Stimulated activated CD4-positive, alpha-beta T cell treated with anti-CD3 and anti-CD28 coated beads, Interleukin-2, amount 100 ng/mL, for 4 hours (primary cell): ENCODE measurements around the gene PTCH1.

Experiments
- DNase-seq: peaks from one replicate; pipeline ENCODE4 v3.0.0-alpha.2; 2020; ENCODE audit warnings: low read depth

The PTCH1 gene

GRCh38 chr9:95498641-95499040 is 18.1 kb downstream of the PTCH1 start:
- no peak for DNase-seq

GRCh38 chr9:95497772-95498171 is 19.0 kb downstream of the PTCH1 start:
- DNase-seq: no peak

- no peak for DNase-seq
Measured at GRCh38 chr9:95496687-95497086, 20.1 kb downstream of the PTCH1 start.

- no peak for DNase-seq
Measured at GRCh38 chr9:95495961-95496360, 20.8 kb downstream of the PTCH1 start.

GRCh38 chr9:95495529-95495928 is 21.2 kb downstream of the PTCH1 start:
- DNase-seq: no peak

GRCh38 chr9:95494416-95495371 is 22.1 kb downstream of the PTCH1 start:
- peak; percentile 78 for DNase-seq

GRCh38 chr9:95494022-95494415 is 22.8 kb downstream of the PTCH1 start:
- DNase-seq: no peak

- no peak for DNase-seq
Measured at GRCh38 chr9:95493402-95493801, 23.4 kb downstream of the PTCH1 start.

- no peak for DNase-seq
Measured at GRCh38 chr9:95491543-95492320, 25.0 kb downstream of the PTCH1 start.

GRCh38 chr9:95488954-95489353 is 27.8 kb downstream of the PTCH1 start:
- DNase-seq: no peak

GRCh38 chr9:95486318-95486717 is 30.5 kb downstream of the PTCH1 start:
- DNase-seq: no peak

GRCh38 chr9:95484225-95484624 is 32.5 kb downstream of the PTCH1 start:
- no peak for DNase-seq

- DNase-seq: no peak
Measured at GRCh38 chr9:95483431-95483830, 33.3 kb downstream of the PTCH1 start.

- no peak for DNase-seq
Measured at GRCh38 chr9:95482621-95483020, 34.1 kb downstream of the PTCH1 start.

- DNase-seq: no peak
Measured at GRCh38 chr9:95481000-95481399, 35.8 kb downstream of the PTCH1 start.

- DNase-seq: no peak
Measured at GRCh38 chr9:95480346-95480745, 36.4 kb downstream of the PTCH1 start.

- no peak for DNase-seq
Measured at GRCh38 chr9:95479330-95479729, 37.4 kb downstream of the PTCH1 start.

- no peak for DNase-seq
Measured at GRCh38 chr9:95478335-95478734, 38.4 kb downstream of the PTCH1 start.

- no peak for DNase-seq
Measured at GRCh38 chr9:95477885-95478284, 38.9 kb downstream of the PTCH1 start.

- no peak for DNase-seq
Measured at GRCh38 chr9:95477441-95477840, 39.3 kb downstream of the PTCH1 start.

GRCh38 chr9:95468791-95469190 is 48.0 kb downstream of the PTCH1 start:
- no peak for DNase-seq

- DNase-seq: no peak
Measured at GRCh38 chr9:95465115-95465514, 51.7 kb downstream of the PTCH1 start.
